Esophagus mucosa (tissue), 1 donor: ENCODE results near the gene ACOXL. TPM values are rescaled to one million over a fixed set of nuclear protein-coding genes. Genes with fewer than 3 reads are reported as not detected.

ENCODE experiments used
- ATAC-seq: fragments of 200-7000 bp; cut with Tn5 transposase; one replicate; pipeline ENCODE4 v1.9.1; 2020
- total RNA-seq: library from RNA; stranded (reverse); gene quantifications from one replicate; pipeline ENCODE4 v1.2.4, GENCODE V29; 2023
- donor health status: DM: yes; HTN: yes; CAD: no.

The ACOXL gene
- total RNA-seq, 1 donor from 2014 or later, result not detected

DNA sequence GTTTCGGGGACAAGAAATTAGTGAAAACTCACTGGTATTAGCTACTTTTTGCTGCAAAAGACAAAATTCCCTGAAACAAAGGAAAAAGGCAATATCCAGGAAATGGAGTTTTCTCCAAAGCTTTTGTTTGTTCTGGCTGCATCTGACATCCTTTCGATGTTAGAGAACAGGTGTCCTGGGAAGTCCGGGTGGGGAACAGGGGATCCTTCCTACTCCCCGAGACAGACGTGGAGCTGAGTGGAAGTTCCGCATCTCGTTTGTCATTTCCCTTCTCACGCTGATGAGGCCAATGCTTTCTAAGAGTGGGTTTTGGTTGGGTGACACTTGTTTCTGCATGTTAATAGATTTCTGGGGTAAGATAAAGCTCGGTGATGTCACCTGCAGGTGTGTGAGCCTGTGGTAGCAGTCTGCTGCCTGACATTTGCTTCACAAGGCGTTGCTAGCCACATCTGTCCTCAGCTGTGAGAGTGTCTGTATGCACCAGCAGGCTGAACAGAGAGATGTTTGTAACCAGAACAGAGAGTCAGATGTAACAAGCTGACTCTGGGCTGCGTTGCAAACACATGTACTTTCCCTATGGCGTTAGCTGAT lies 125.9 kb downstream of the ACOXL start:
- peak; percentile 43 for ATAC-seq

- ATAC-seq, result no peak
Observed at GRCh38 chr2:110858993-110859701, 126.8 kb downstream of the ACOXL start.

DNA sequence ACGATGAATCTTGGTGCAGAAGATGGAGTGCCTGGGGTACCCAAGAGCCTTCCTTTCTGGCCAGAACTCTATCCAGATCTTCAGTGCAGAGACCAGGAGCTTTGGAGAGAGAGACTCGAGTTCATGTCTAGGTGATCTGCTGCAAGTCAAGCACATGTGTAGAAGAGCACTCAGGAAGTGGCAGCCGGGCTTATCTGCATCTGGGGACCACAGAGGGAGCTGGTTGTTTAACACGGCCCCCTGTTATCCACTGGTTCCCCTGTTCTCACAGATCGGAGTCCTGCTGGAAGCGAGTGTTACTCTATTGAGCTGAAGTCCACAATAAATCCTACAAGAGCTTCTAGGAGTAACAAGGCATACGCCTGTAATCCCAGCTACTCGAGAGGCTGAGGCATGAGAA lies 128.3 kb downstream of the ACOXL start:
- ATAC-seq, result no peak

GRCh38 chr2:110861616-110862260 lies 129.4 kb downstream of the ACOXL start:
- no peak for ATAC-seq

DNA sequence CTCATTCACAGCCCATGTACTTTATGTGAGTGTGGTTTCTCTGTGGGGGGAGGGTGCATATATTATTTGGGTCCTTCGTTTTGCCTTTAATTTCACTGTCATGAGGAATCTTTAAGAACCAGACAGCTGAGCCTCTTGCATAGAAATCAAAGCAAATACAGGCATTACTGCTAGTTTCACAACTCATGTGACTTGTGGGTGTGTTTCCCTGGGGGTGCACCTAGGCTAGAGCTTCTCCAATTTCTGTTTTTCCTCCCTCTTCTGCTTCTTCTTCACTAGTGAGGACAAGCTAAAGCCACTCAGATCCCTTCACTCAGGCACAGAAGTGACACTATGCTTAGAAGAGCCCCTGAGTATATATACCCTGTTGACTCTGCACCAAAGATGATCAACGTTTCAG lies 131.4 kb downstream of the ACOXL start:
- no peak for ATAC-seq

GRCh38 chr2:110864176-110864575 lies 131.8 kb downstream of the ACOXL start:
- ATAC-seq, result no peak

DNA sequence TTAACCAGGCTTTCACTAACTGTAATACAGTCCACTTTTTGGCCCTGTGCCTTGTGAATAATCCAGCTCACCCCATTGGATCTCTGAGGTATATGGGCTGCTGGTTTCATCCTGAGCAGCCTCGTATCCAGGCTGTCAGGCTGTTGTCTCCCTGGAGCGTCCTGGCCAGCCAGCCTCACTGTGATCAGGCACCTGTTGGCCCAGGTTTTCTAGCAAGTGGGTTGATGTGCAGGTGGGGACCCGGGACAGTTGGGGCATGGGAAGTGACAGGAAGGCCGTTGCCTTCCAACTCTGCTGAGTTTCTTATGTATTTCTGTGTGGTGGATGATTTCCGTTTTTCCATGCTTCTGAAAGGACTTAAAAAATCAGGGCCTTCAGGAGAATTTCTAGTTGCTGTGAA lies 132.4 kb downstream of the ACOXL start:
- ATAC-seq, result no peak

GRCh38 chr2:110865188-110865587 lies 132.8 kb downstream of the ACOXL start:
- no peak for ATAC-seq

- ATAC-seq, result no peak
Observed at GRCh38 chr2:110866045-110866444, 133.7 kb downstream of the ACOXL start.

GRCh38 chr2:110866466-110866865 lies 134.1 kb downstream of the ACOXL start:
- ATAC-seq, result no peak

GRCh38 chr2:110867078-110867477 lies 134.7 kb downstream of the ACOXL start:
- no peak for ATAC-seq

GRCh38 chr2:110868971-110869370 lies 136.6 kb downstream of the ACOXL start:
- no peak for ATAC-seq

GRCh38 chr2:110869472-110870446 lies 137.4 kb downstream of the ACOXL start:
- no peak for ATAC-seq

DNA sequence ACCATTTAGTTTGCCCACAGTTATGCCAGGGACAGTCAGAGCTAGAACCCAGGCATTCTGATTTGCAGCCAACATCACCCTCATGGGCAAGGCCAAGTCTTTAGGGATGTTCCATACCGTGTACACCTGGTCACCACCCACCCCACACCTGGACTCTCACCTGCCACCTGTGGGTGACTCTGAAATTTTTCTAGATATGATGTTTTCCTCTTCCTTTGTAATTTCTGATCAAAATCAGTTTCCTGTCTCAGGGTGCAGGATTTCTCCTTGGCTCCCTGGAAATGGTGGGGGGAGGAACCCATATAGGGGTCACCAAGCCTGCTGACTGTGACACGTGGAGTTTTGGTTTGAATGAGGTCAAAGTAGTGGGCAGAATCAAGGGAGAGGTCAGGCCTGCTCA lies 138.2 kb downstream of the ACOXL start:
- no peak for ATAC-seq

- no peak for ATAC-seq
Observed at GRCh38 chr2:110871637-110872036, 139.3 kb downstream of the ACOXL start.

DNA sequence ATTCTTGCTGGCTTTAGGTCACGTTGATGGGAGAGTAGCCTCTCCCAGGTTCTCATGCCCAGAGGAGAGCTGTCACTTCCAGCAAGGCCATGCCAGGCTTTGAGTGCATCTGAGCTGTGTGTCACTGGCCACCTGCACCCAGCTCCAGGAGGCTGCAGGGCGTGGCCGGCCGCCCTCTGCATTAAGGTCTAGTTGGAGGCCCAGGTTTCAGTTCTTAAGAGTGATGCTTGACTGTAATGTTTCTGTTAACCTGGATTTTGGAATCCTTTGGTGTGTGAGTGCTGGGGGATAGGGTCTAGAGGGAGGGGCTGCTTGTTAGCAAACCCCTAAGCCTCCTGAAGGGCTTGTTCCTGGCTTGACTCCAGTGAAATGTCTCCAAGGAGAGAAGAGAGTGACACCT lies 140.1 kb downstream of the ACOXL start:
- ATAC-seq, result no peak

GRCh38 chr2:110873056-110873502 lies 140.7 kb downstream of the ACOXL start:
- ATAC-seq, result no peak

GRCh38 chr2:110873597-110874452 lies 141.5 kb downstream of the ACOXL start:
- ATAC-seq, result no peak

DNA sequence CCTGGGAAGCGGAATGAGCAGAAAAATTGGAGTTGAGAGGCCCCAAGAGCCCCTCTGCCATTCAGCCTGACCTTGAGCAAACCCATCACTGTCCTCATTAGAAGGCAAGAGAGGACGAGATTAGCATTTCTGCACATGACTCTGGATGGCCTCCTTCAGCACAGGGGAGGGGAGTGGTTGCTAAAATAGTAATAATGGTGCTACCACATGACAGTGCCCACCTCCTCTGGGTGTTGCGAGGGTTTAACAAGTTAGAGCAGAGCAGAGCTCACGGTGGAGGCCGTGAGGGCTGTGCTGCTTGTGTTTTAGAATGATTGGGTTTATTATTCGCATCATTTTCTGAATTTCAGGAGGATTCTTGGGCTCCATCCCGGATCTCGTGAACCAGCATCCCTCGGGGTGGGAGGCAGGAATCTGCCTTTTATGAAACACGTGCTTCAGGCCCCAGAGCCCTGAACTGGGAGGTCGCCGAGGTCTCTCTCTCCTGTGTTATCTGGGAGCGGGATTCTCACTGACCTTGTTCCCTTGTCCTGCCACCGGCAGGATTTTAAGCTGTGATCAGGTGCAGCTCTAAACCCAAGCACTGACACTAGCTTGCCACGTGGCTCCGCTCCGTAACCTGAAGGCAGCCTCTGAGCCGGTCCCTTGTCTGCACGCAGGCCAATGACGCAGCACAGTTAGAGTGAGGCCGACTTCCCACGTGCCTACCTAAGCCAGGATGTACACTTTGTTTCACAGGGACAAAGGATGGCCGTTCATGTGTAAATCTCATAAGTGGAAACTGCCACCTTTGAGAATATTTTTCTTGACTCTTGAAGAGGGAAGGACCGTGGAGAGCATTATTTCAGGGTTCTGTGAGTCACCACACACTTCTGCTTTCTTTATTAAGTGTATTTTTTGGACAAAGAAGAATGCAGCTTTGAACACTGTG lies 142.3 kb downstream of the ACOXL start:
- ATAC-seq, result no peak

DNA sequence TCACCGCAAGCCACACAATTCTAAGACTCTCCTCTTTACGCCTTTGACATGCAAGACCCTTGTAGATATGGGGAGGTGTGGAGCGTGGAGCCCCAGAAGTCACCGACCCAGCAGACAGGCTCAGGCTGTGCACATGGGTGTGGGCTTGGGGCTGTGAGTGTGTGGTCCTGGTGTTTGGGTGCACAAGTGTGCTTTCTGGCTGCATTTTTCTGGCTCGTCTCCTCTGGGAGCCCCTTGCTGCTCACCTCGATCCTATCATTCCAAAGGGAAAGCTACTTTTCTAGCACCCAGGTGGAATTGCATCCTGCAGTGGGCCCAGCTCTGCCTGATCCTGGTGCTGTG lies 143.0 kb downstream of the ACOXL start:
- ATAC-seq, result no peak
